ENCODE data around the gene NHLRC3. TPM values are rescaled to one million over a fixed set of nuclear protein-coding genes. Genes with fewer than 3 reads are reported as not detected.

Gene NHLRC3
- total RNA-seq, 4 donors from 2014 or later: 5.9 to 24.5 (median 11.1) TPM

- no peak overlapping the region for H3K4me3 ChIP-seq
- H3K36me3 ChIP-seq: no peaks in the 10 kb centered on the region
- no peaks in the 10 kb centered on the region for H3K9me3 ChIP-seq
- H3K27me3 ChIP-seq: no peaks in the 10 kb centered on the region
- DNase-seq (ENCODE audit: low spot score in 2 of 2): no peak
- TF ChIP-seq EP300 (IDR thresholded peaks at IDR 0.05) (no peak), POLR2AphosphoS5 (IDR thresholded peaks at IDR 0.05) (no peak), CTCF (IDR thresholded peaks at IDR 0.05) (no peak), POLR2A (IDR thresholded peaks at IDR 0.05) (no peak)
- H3K27ac ChIP-seq: no peak overlapping the region
- 77% methylated on average over 6 of the region's 6 CpGs for WGBS
- peaks cover 6% of the 10 kb centered on the region for H3K4me1 ChIP-seq
Observed at GRCh38 chr13:39052944-39053343, 14.7 kb downstream of the NHLRC3 start.

- H3K36me3 ChIP-seq: no peaks in the 10 kb centered on the region
- 85% methylated on average over 3 of the region's 3 CpGs for WGBS
- H3K9me3 ChIP-seq: no peaks in the 10 kb centered on the region
Observed at GRCh38 chr13:39054112-39054511, 15.9 kb downstream of the NHLRC3 start.

GRCh38 chr13:39056018-39056417 lies 17.8 kb downstream of the NHLRC3 start:
- no peaks in the 10 kb centered on the region for H3K27me3 ChIP-seq
- H3K36me3 ChIP-seq: no peaks in the 10 kb centered on the region
- no peaks in the 10 kb centered on the region for H3K9me3 ChIP-seq
- 97% methylated on average over 1 of the region's 1 CpG for WGBS
- TF ChIP-seq EP300 (IDR thresholded peaks at IDR 0.05) (no peak), POLR2A (IDR thresholded peaks at IDR 0.05) (no peak), CTCF (IDR thresholded peaks at IDR 0.05) (no peak)
- H3K27ac ChIP-seq: no peak overlapping the region
- no peak for DNase-seq (ENCODE audit: low spot score in 2 of 2)
- no peak overlapping the region for H3K4me3 ChIP-seq
- H3K4me1 ChIP-seq: no peaks in the 10 kb centered on the region

More at GRCh38 chr13:39054112-39054511, 15.9 kb downstream of the NHLRC3 start:
- DNase-seq (ENCODE audit: low spot score in 2 of 2): no peak
- H3K27me3 ChIP-seq: no peaks in the 10 kb centered on the region
- TF ChIP-seq POLR2A (IDR thresholded peaks at IDR 0.05): no peak
- no peak for TF ChIP-seq POLR2AphosphoS5 (IDR thresholded peaks at IDR 0.05)
- no peak for TF ChIP-seq EP300 (IDR thresholded peaks at IDR 0.05)
- TF ChIP-seq CTCF (IDR thresholded peaks at IDR 0.05): no peak
- H3K4me3 ChIP-seq: no peak overlapping the region
- H3K27ac ChIP-seq: no peak overlapping the region
- H3K4me1 ChIP-seq: peaks cover 1% of the 10 kb centered on the region

GRCh38 chr13:39058040-39058439 lies 19.8 kb downstream of the NHLRC3 start:
- TF ChIP-seq CTCF (IDR thresholded peaks at IDR 0.05): no peak
- TF ChIP-seq POLR2AphosphoS5 (IDR thresholded peaks at IDR 0.05): no peak
- no peak for TF ChIP-seq POLR2A (IDR thresholded peaks at IDR 0.05)
- no peak for TF ChIP-seq EP300 (IDR thresholded peaks at IDR 0.05)
- Histone ChIP-seq H3K27ac (no peak overlapping the region), H3K4me3 (no peak overlapping the region), H3K36me3 (no peaks in the 10 kb centered on the region), H3K27me3 (no peaks in the 10 kb centered on the region), H3K9me3 (no peaks in the 10 kb centered on the region), H3K4me1 (no peaks in the 10 kb centered on the region)
- DNase-seq (ENCODE audit: low spot score in 2 of 2): no peak

- peaks cover 4% of the 10 kb centered on the region for H3K36me3 ChIP-seq
- no peaks in the 10 kb centered on the region for H3K4me1 ChIP-seq
- 88% methylated on average over 3 of the region's 4 CpGs for WGBS
- H3K27ac ChIP-seq: no peak overlapping the region
- H3K9me3 ChIP-seq: no peaks in the 10 kb centered on the region
- DNase-seq (ENCODE audit: low spot score in 2 of 2): no peak
- no peaks in the 10 kb centered on the region for H3K27me3 ChIP-seq
- TF ChIP-seq EP300 (IDR thresholded peaks at IDR 0.05) (no peak), POLR2AphosphoS5 (IDR thresholded peaks at IDR 0.05) (no peak), CTCF (IDR thresholded peaks at IDR 0.05) (no peak), POLR2A (IDR thresholded peaks at IDR 0.05) (no peak)
- H3K4me3 ChIP-seq: no peak overlapping the region
Observed at GRCh38 chr13:39062004-39062403, 23.7 kb downstream of the NHLRC3 start.
